Parathyroid adenoma (tissue), 2 donors: ENCODE results near the gene PKNOX1.

Source experiments
- H2AFZ ChIP-seq: fragments of 300-600 bp; sonication (generic); one replicate; pipeline ENCODE4 v1.7.0; 2017; ENCODE audit warnings: antibody characterized with exemption, mild to moderate bottlenecking
- H3K27ac ChIP-seq: fragments of 300-600 bp; sonication (generic); one replicate; pipeline ENCODE4 v1.7.0; 2017
- H3K27me3 ChIP-seq: fragments of 300-600 bp; sonication (generic); one replicate; pipeline ENCODE4 v1.7.0; 2017; ENCODE audit warnings: low read length; ENCODE audit not compliant: control insufficient read depth, insufficient read depth
- H3K36me3 ChIP-seq: fragments of 300-600 bp; sonication (generic); one replicate; pipeline ENCODE4 v1.7.0; 2017; ENCODE audit warnings: low read length; ENCODE audit not compliant: control insufficient read depth, insufficient read depth
- H3K4me1 ChIP-seq: fragments of 300-600 bp; sonication (generic); one replicate; pipeline ENCODE4 v1.7.0; 2017; ENCODE audit warnings: control low read depth
- H3K4me2 ChIP-seq: fragments of 300-600 bp; sonication (generic); one replicate; pipeline ENCODE4 v1.7.0; 2017; ENCODE audit warnings: low read length
- H3K4me3 ChIP-seq: fragments of 300-600 bp; sonication (generic); one replicate; pipeline ENCODE4 v1.7.0; 2017; ENCODE audit warnings: low read depth, low read length
- H3K79me2 ChIP-seq: fragments of 300-600 bp; sonication (generic); one replicate; pipeline ENCODE4 v1.7.0; 2017; ENCODE audit warnings: control low read depth
- H3K9ac ChIP-seq: fragments of 300-600 bp; sonication (generic); one replicate; pipeline ENCODE4 v1.7.0; 2017; ENCODE audit warnings: mild to moderate bottlenecking
- H3K9me3 ChIP-seq: fragments of 300-600 bp; sonication (generic); one replicate; pipeline ENCODE4 v1.7.0; 2017; ENCODE audit warnings: low read length; ENCODE audit not compliant: control insufficient read depth
- CTCF ChIP-seq: fragments of 300-600 bp; sonication (generic); IDR thresholded peaks from one replicate; pipeline ENCODE4 v1.7.0; 2017; ENCODE audit warnings: antibody characterized with exemption, mild to moderate bottlenecking
- donor health status: primary hyperparathyroidism.

PKNOX1 gene

GRCh38 chr21:43021191-43021590 lies 46.8 kb downstream of the PKNOX1 start:
- H3K27me3 ChIP-seq: no peaks in the 10 kb centered on the region
- H3K9me3 ChIP-seq: no peaks in the 10 kb centered on the region
- no peak for TF ChIP-seq CTCF
- no peak overlapping the region for H3K9ac ChIP-seq
- no peaks in the 10 kb centered on the region for H3K79me2 ChIP-seq
- H3K4me1 ChIP-seq: no peaks in the 10 kb centered on the region
- no peak overlapping the region for H2AFZ ChIP-seq
- H3K36me3 ChIP-seq: no peaks in the 10 kb centered on the region
- H3K4me2 ChIP-seq: no peak overlapping the region
- H3K4me3 ChIP-seq: no peak overlapping the region
- no peak overlapping the region for H3K27ac ChIP-seq

DNA sequence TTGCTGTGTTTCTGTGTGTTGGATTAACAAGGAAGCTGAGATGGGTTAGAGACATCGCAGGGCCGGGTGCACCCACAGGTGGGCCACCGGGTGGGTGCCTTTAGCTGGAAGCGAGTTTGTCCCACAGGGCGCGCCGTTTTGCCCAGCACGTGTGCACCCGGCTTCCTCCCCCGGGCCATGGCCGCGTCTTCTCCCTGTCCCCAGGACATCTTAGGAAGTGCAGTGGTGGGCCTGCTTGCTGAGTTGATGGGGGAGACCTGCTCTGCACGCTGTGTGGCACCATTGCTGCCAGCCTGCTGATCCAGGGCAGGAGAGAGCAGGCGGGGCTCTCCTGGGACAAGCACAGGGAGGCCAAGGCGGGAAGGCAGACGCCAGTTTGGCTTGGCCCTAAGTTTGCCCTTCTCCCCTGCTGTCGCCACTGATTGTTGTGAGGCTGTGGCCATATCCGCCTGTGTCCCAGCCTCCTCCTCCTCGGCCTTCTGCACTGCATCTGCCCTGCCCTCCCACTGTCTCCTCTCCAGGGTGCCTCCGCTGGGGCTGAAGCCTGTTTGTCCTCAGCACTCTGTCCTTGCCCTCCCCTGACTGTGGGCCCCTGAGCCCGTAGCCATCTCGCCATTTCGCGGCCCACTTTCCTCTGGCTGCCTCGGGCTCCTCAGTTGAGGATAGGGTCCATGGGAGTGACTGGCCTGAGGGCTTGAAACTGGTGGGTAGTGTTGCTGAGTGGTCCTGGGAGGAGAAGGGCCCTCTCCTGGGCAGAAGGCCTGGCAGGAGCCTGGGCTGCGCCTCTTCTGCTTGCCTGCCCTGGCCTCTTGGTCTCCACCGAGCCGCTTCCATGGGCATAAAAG lies 47.6 kb downstream of the PKNOX1 start:
- no peaks in the 10 kb centered on the region for H3K79me2 ChIP-seq
- no peaks in the 10 kb centered on the region for H3K9me3 ChIP-seq
- no peak overlapping the region for H3K9ac ChIP-seq
- no peaks in the 10 kb centered on the region for H3K36me3 ChIP-seq
- no peak overlapping the region for H2AFZ ChIP-seq
- H3K27ac ChIP-seq: no peak overlapping the region
- H3K4me1 ChIP-seq: no peaks in the 10 kb centered on the region
- H3K4me3 ChIP-seq: no peak overlapping the region
- no peak for TF ChIP-seq CTCF
- H3K4me2 ChIP-seq: no peak overlapping the region
- H3K27me3 ChIP-seq: no peaks in the 10 kb centered on the region

GRCh38 chr21:43023175-43023574 lies 48.8 kb downstream of the PKNOX1 start:
- Histone ChIP-seq H3K4me3 (no peak overlapping the region), H3K27me3 (no peaks in the 10 kb centered on the region), H3K79me2 (no peaks in the 10 kb centered on the region), H3K4me1 (no peaks in the 10 kb centered on the region), H3K27ac (no peak overlapping the region), H3K36me3 (no peaks in the 10 kb centered on the region), H2AFZ (no peak overlapping the region), H3K9ac (no peak overlapping the region), H3K9me3 (no peaks in the 10 kb centered on the region), H3K4me2 (no peak overlapping the region)
- no peak for TF ChIP-seq CTCF

- Histone ChIP-seq H3K36me3 (no peaks in the 10 kb centered on the region), H3K79me2 (no peaks in the 10 kb centered on the region), H3K27me3 (no peaks in the 10 kb centered on the region), H3K9ac (no peak overlapping the region), H3K27ac (no peak overlapping the region), H3K4me2 (no peak overlapping the region), H2AFZ (no peak overlapping the region), H3K4me1 (no peaks in the 10 kb centered on the region), H3K4me3 (no peak overlapping the region), H3K9me3 (no peaks in the 10 kb centered on the region)
- no peak for TF ChIP-seq CTCF
Observed at GRCh38 chr21:43024439-43025136, 50.2 kb downstream of the PKNOX1 start.
